HG03175 (cell line): ENCODE data around the gene RAB5B.
"Not testable (repeated sequence)": the region's sequence is repeated elsewhere in the genome, so short reads cannot be mapped to it uniquely, and the experiment has no call there.

Experiments
- ATAC-seq: cut with Tn5 transposase; IDR thresholded peaks from one replicate; pipeline ENCODE4 v1.9.1; 2021; ENCODE audit warnings: mild to moderate bottlenecking, moderate library complexity; ENCODE audit not compliant: unreplicated experiment

RAB5B gene

DNA sequence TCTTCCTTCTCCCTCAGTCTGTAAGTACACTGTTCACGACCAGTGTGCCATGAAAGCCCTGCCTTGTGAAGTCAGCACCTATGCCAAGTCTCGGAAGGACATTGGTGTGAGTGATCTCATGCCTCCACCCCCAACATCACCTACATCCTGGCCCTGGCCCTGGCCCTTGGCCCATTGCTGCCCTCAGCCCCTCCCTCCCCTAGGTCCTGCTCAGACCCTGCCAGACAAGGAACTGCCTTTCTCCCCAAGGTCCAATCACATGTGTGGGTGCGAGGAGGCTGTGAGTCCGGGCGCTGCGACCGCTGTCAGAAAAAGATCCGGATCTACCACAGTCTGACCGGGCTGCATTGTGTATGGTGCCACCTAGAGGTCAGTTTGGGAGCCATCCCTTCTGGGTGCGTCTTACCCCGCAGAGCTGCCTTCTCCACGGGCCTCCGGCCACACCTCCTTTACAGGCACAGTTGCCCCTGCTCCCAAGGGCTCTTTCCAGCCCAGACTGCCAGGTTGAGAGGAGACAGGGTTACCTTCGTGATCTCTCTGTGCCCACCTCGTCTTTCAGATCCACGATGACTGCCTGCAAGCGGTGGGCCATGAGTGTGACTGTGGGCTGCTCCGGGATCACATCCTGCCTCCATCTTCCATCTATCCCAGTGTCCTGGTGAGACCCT, 33.7 kb upstream of the RAB5B start:
- ATAC-seq = peak; percentile 98

DNA sequence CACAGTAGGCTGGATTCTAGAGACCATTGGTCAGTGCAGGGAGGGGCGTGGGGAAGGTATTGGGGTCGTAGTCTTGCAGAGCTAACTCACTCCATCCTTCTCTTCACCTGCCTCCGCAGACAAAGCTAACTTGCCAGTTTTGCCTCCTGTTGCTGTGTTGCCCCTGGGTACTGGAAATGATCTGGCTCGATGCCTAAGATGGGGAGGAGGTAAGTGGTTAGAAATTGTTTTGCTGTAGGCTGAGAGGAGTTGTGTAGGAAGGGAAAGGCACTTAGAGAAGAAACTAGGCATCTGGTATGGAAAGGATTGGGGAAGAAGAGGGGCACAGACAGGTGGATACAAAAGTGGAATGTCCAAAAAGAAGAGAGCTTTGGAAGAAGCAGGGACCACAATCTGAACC, 31.8 kb upstream of the RAB5B start:
- ATAC-seq = no peak

DNA sequence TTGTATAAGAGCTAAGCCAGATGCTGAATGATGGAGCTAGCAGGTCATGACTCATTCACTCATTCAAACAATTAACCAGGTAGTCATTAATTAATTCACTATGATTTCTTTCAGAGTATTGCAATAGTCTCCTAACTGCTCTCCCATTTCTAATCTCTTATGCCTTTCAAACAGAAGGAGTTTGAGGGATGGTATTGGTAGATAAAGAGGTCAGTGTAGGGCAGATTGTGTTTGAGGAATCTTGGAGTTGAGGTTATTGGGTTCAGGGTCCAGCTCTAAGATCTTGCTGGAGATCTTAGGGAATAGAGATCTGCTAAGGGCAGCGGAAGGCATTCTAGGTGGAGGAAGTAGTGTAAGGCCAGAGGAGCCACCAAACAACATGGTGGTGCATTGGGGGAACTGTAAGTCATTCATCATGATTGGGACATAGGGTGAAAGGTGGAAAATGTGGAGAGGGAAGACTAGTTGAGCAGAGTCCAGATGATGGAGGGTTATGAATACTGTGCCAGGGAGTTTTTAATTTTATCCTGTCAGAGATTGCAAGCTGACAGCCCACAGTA, 31.2 kb upstream of the RAB5B start:
- no peak for ATAC-seq

DNA sequence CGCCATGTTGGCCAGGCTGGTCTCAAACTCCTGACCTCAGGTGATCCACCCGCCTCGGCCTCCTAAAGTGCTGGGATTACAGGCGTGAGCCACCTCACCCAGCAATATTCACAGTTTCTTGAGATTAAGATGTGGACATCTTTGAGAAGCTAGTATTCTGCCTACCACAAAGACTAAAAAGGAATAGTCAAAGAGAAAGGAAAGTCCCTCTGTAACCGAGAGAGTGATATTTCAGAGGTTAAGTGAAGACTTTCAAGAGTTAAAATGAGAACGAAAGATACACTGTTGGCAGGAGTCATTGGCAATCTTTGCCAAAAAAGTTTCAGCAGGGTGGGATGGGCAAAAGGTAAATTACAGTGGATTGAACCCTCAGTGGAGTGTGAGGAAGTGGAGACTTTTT, 27.3 kb upstream of the RAB5B start:
- ATAC-seq = no peak

DNA sequence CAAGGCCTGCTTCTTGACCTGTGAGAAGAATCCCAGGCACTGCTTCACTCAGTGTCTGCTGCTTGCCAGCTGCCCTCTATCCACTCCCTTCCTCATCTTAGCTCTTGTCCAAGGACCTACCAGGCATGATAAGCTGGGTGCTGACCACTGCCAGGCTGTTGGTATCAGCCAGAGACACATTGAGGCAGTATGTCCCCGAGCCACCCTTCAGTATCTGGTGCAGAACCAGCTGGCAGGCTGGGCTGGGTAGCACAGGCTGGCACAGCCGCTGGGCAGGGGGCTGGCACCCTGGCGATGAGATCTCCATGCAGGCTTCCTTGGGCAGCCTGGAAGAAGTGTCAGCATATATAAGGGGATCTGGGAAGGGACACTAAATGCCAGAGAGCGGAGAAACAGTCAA, 18.5 kb upstream of the RAB5B start:
- no peak for ATAC-seq

DNA sequence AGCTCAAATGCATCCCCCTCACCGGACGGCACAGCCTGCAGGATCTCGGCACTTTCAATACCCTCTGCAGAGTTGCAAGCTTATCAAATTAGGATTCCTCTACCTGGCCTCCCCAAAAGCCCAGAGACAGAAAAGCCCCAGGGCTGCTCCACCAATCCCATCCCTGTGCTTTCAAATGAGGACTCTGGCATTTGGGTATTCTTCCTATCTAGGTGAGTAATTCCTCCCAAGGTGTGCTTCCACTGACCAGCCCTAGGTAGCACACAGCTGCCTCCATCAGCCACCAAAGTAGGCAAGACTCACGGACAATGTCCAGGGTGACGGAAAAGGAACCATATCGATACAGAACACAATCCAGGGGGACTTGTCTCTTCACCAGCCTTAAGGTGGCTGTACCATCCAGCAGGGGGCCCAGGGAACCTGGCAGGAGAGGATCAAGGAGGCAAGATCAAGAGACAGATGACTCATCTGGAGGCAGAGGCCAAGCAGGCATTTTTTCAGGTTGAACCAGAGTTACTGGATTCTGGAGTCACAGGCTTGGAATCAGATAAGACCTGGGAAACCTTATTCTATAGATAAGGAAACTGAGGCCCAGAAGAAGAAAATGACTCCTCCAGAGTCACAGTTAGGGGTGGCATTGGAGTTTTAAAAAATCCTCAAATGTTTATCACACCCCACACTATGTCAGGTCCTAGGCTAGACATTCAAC, 17.9 kb upstream of the RAB5B start:
- ATAC-seq = no peak

DNA sequence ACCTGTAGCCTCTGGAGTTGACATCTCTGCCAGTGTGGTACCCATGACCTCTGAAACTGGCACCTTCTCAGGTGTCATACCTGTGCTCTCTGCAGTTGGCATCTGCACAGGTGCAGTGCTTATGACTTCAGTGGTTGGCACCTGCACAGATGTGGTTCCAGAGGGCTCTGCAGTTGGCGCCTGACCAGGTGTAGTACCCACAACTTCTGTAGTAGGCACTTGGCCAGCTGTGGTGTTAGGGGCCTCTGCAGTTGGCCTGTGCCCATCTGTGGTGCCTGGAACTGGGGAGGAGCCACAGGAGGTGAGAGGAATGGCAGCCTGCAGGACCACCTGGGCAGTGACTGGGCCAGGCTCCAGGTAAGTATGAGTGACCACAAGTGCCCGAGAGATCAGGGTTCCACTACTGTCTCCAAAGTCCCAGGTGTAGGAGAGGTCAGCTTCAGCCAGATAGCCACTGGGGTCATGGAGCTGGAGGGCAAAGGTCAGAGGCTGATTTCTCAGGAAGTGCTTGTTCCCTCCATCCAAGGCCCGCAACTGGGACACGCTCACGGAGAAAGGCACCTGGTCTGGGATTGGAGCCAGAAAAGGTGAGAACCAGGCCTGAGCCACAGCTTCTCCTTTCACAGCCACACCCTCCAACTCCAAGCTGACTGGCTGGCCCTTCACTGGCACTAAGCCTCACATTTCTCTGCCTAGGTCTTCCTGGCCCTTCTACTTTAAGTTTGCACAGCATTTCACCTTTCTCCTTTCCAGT, 16.6 kb upstream of the RAB5B start:
- no peak for ATAC-seq

DNA sequence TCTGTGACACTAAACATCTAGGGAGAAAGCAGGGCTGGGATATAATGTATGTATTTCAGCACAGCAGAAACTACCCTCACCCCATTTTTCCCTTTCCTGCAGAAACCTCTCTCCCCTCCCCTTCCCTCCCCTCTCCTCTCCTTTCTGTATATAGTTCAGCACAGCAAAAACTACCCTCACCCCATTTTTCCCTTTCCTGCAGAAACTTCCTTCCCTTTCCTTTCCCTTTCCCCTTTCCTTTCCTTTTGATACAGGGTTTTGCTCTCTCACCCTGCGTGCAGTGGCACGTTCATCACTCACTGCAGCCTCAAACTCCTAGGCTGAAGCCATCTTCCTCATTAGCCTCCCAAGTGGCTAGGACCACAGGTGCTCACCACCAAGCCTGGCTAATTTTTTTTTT, 10.1 kb upstream of the RAB5B start:
- no peak for ATAC-seq

DNA sequence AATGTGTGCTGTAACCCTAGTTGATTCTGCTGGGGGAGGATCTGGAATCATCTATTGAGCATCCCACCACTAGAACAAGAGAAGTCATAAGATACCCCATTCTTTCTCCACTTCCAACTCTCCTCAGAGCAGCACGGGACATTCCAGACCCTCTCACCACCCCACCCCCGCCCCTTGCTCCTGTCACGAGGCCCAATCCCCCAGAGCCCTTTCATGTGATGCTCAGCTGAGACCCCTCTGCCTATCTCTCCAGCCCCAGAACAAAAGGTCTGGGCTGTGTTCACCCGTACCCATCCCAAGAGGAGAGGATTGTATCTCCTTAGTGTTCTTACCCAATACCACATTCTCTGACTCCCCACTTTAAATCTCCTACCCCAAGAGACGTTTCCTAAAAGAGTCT, 8.6 kb upstream of the RAB5B start:
- ATAC-seq = no peak

DNA sequence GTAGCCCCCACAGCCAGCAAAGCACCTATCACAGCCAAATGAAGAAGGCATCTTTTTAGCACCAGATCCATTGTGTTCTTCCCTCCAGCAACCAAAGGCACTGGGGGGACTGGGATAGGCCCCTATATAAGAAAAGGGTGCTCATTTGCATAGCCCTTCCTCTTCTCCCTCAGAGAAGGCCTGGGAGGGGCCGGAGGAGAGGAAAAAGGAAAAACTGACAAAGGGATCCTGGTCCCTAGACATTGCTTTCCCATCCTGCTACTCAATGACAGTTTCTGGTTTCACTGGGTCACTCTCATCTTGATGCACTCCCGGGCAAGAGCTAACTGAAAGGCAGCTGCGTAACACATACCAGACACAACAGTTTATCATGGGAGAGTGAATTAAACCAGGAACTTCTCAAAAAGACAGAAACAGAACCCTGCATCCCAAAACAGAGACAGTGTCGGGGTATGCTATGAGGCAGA, 7.9 kb upstream of the RAB5B start, which contains the start of gene PMEL:
Gene PMEL, minus strand, starts transcription at position 102 of the 467 bp plus-strand sequence. Its CDS starts 31 bp downstream, at position 71.
- no peak for ATAC-seq

DNA sequence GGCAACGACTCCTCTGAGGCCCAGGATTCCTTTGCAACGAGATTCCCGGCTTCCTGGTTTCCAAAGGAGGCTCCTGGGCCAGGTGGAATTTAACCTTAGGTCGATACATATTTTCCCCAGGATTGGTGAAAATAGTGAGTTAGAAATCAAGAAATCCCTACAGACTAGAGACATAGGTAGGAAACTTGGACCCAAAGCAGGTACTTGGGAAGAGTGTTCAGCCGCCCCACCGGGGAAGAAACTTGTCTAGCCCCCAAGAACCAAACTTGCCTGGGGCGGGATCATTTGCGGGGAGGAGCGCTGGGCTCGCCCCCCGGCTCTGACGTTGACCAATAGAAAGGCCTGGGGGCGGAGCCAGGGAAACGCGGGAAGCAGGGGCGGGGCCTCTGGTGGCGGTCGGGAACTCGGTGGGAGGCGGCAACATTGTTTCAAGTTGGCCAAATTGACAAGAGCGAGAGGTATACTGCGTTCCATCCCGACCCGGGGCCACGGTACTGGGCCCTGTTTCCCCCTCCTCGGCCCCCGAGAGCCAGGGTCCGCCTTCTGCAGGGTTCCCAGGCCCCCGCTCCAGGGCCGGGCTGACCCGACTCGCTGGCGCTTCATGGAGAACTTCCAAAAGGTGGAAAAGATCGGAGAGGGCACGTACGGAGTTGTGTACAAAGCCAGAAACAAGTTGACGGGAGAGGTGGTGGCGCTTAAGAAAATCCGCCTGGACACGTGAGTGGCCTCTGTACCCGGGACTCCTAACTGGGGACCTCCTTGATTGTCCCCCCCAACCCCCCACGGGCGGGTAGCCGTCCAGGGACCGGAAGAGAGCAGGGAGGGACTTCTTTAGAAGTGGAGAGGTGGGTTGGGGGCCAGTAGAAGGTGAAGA, 7.2 kb upstream of the RAB5B start, which contains the start of gene CDK2:
Gene CDK2, plus strand, starts transcription at position 423 of the 874 bp plus-strand sequence. Its CDS starts 179 bp downstream, at position 602.
- ATAC-seq = peak; percentile 97

DNA sequence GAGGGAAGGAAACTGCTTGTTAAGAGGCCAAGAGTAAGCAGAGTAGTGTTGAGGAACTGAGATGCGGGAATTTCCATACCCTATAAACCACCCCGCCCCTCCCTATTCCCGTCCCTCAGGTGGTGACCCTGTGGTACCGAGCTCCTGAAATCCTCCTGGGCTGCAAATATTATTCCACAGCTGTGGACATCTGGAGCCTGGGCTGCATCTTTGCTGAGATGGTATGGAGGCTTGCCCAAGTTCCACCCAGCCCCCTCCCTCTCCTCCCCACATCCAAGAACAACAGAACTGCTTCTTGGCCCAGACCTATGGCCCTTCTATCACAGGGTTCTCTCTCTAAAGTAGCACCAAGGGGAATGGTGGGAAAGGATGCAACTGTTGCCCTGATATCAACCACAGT, 4.5 kb upstream of the RAB5B start:
- no peak for ATAC-seq

DNA sequence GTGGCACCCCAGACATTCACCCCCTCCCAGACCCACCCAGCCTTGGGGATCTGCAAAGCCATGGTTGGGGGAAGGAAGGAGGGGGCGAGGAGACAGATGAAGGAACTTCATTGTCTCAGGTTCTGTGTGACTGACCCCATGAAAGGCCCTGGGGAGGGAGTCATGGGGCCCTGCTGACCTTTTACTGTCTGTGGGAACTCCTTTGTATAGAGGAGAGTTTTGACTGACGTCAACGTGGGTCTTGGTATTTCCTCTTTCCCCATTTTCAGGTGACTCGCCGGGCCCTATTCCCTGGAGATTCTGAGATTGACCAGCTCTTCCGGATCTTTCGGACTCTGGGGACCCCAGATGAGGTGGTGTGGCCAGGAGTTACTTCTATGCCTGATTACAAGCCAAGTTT, 3.1 kb upstream of the RAB5B start:
- ATAC-seq = no peak

DNA sequence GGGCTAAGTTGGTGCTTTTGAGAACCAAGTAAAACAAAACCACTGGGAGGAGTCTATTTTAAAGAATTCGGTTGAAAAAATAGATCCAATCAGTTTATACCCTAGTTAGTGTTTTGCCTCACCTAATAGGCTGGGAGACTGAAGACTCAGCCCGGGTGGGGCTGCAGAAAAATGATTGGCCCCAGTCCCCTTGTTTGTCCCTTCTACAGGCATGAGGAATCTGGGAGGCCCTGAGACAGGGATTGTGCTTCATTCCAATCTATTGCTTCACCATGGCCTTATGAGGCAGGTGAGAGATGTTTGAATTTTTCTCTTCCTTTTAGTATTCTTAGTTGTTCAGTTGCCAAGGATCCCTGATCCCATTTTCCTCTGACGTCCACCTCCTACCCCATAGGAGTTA, 1.8 kb upstream of the RAB5B start:
- no peak for ATAC-seq

DNA sequence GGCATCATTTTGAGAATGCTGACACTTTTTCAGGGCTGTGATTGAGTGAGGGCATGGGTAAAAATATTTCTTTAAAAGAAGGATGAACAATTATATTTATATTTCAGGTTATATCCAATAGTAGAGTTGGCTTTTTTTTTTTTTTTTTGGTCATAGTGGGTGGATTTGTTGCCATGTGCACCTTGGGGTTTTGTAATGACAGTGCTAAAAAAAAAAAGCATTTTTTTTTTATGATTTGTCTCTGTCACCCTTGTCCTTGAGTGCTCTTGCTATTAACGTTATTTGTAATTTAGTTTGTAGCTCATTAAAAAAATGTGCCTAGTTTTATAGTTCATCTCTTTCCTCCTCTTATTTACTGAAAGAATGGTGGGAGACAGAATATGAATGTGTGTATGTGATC, 1.4 kb upstream of the RAB5B start:
- no peak for ATAC-seq

DNA sequence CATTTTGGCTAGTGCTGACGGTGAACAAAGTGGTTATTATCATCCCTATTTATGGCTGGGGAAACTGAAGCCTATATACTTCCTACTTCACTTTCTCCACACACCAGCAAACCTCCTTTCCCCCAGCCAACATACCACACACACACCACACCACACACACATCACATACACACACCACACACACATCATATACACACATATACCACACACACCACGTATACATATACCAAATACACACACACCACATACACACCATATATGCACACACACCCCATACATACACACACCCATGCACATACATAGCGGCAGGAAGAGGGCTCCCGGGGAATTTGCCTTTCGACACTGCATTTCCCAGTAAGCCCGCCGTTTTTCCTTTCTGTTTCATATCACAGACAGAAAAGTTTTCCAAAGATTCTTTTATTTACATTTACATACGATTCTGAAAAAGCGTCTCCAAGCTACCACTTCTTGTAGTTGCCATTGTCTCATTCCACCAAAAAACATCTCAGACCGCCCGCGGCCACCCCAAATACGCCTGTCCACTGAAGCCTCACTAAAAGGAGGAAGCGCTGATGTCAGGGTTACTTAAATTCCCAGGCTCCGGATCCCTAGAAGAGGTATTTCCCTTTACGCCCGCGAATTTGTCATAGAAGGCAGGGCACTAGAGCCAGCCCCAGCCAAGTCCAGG, 823 bp upstream of the RAB5B start:
- no peak for ATAC-seq

DNA sequence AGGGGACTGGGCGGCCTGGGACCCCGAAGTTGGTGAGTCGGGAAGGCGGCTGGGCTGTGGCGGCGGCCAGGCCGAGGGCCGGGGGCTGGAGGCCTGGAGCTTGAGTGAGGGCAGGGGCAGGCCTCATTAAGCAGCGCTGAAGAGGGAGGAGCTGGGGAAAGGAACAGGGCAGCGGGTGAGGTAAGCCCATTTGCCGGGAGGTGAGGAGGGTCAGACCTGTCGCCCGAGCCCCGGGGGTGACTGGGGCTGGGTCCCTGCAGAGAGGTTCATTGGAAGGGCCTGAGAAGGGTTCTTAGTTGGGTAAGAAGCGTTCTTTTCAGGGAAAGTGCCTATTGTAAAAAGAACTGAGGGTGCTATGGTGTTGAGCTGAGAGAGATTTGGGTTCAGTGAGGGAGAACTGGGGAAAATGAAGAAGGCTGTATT, 441 bp downstream of the RAB5B start:
- peak; percentile 19 for ATAC-seq

DNA sequence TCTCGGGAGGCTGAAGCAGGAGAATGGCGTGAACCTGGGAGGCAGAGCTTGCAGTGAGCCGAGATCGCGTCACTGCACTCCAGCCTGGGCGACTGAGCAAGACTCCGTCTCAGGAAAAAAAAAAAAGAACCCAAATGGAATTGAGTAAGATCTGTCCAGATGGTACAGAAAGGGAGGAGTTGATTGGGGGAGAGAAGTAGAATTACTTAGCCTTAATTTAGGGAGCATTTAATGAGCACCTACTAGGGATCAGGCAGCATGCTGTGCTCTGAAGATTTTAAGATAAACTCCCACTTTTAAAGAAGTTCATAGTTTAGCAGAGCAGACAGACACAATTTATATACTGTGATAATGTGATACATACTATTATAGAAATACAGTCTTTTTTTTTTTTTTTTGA, 4.5 kb downstream of the RAB5B start:
- ATAC-seq = no peak

DNA sequence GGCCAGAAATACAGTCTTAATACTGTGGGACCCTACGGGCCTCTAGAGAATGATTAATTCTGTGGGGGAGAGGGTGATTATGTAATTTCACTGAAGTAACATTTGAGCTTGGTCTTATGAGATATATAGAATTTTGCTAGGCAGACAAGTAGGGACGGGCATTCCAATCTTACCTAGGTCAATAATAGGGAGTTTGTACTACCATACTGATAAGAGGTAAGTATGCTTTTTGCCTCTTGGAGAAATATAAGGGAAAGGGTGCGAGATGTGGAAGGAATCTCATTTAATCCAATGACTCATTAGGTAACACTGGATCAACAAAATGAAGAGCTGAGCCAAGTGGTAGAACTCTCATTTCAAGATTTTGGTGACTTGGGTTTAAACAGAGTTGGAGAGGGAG, 5.2 kb downstream of the RAB5B start:
- no peak for ATAC-seq

DNA sequence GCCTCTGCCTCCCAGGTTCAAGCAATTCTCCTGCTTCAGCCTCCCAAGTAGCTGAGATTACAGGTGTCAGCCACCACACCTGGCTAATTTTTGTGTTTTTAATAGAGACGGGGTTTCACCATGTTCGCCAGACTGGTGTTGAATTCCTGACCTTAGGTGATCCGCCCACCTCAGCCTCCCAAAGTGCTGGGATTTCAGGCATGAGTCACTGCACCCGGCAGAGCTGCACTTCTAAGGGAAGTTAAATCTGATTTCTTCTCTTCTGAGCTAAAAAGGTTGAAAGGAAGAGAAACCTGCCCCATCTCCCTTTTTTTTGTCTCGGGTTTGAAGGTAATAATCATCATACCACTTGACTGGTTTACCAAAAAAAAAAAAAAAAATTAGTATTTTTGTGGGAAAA, 8.0 kb downstream of the RAB5B start:
- ATAC-seq = not testable (repeated sequence)
